ENCODE measurements around the gene CCNG1. TPM values are rescaled to one million over a fixed set of nuclear protein-coding genes. Genes with fewer than 3 reads are reported as not detected.
A peak's percentile ranks its signal among the peaks of the same experiment; 100 is the strongest.

CCNG1 gene
- total RNA-seq, 6 donors from 2014 or later, result 52.5 to 118 (median 73.8) TPM

- H3K27ac ChIP-seq, result no peak overlapping the region
- DNase-seq (no peak), ATAC-seq (ENCODE audit: low FRiP score in 2 of 2) (no peak)
- H3K36me3 ChIP-seq, result no peaks in the 10 kb centered on the region
- WGBS, 2 donors, result 68 to 72% methylated on average over 4 of the region's 4 CpGs
- no peaks in the 10 kb centered on the region for H3K27me3 ChIP-seq
- no peak for TF ChIP-seq POLR2AphosphoS5 (IDR thresholded peaks at IDR 0.05)
- TF ChIP-seq EP300 (IDR thresholded peaks at IDR 0.05), result no peak
- TF ChIP-seq POLR2A (IDR thresholded peaks at IDR 0.05), result no peak
- no peak for TF ChIP-seq CTCF (IDR thresholded peaks at IDR 0.05)
- H3K4me3 ChIP-seq, result no peak overlapping the region
- no peaks in the 10 kb centered on the region for H3K9me3 ChIP-seq
- H3K4me1 ChIP-seq, result no peaks in the 10 kb centered on the region
Observed at GRCh38 chr5:163401271-163401670, 36.1 kb upstream of the CCNG1 start.

DNA sequence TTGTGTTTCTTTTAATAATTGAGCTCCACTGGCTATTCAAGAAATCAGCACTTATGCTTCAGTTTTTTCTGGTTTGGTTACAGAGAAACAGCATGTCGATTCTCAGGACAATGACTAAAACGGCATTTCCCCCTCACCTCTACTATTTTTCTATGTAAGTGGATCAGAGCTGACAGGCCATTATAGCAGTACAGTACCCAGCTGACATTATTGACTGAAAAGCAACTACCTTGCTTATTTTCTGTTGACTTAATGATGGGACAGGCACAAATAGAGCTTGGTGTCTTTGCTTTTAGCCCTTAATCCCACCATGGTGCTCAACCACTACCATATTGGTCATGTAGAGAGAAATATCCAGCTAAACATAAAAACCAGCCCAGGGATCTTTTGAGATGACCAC is 35.4 kb upstream of the CCNG1 start:
- no peak for DNase-seq
- no peak for TF ChIP-seq POLR2A (IDR thresholded peaks at IDR 0.05)
- no peak for TF ChIP-seq EP300 (IDR thresholded peaks at IDR 0.05)
- no peak for TF ChIP-seq POLR2AphosphoS5 (IDR thresholded peaks at IDR 0.05)
- no peak for TF ChIP-seq CTCF (IDR thresholded peaks at IDR 0.05)
- no peaks in the 10 kb centered on the region for H3K36me3 ChIP-seq
- 77% methylated on average over 2 of the region's 2 CpGs for WGBS, 2 donors
- no peak for ATAC-seq (ENCODE audit: low FRiP score in 2 of 2)
- H3K4me3 ChIP-seq, result no peak overlapping the region
- H3K27ac ChIP-seq, result no peak overlapping the region
- H3K9me3 ChIP-seq, result no peaks in the 10 kb centered on the region
- H3K27me3 ChIP-seq, result no peaks in the 10 kb centered on the region
- no peaks in the 10 kb centered on the region for H3K4me1 ChIP-seq

GRCh38 chr5:163404364-163405173 is 32.8 kb upstream of the CCNG1 start:
- Histone ChIP-seq H3K36me3 (no peaks in the 10 kb centered on the region), H3K4me3 (no peak overlapping the region), H3K9me3 (no peaks in the 10 kb centered on the region), H3K27ac (no peak overlapping the region), H3K27me3 (no peaks in the 10 kb centered on the region), H3K4me1 (peaks cover 0 to 7% (median 1%) of the 10 kb centered on the region in 4 donors)
- no peak for TF ChIP-seq CTCF (IDR thresholded peaks at IDR 0.05)
- no peak for TF ChIP-seq EP300 (IDR thresholded peaks at IDR 0.05)
- no peak for TF ChIP-seq POLR2AphosphoS5 (IDR thresholded peaks at IDR 0.05)
- TF ChIP-seq POLR2A (IDR thresholded peaks at IDR 0.05), result no peak
- 79 to 81% methylated on average over 10 of the region's 10 CpGs for WGBS, 2 donors
- no peak for DNase-seq
- ATAC-seq (ENCODE audit: low FRiP score in 2 of 2), result no peak

GRCh38 chr5:163407034-163407655 is 30.2 kb upstream of the CCNG1 start:
- Histone ChIP-seq H3K9me3 (no peaks in the 10 kb centered on the region), H3K4me1 (peaks cover 0 to 7% (median 1%) of the 10 kb centered on the region in 4 donors), H3K27me3 (no peaks in the 10 kb centered on the region), H3K27ac (no peak overlapping the region), H3K4me3 (no peak overlapping the region), H3K36me3 (no peaks in the 10 kb centered on the region)
- ATAC-seq (ENCODE audit: low FRiP score in 2 of 2), result peak in 1 of 2 donors; percentile 43
- DNase-seq, result no peak
- 41 to 52% methylated on average over 2 of the region's 2 CpGs for WGBS, 2 donors
- TF ChIP-seq CTCF (IDR thresholded peaks at IDR 0.05), result no peak
- TF ChIP-seq POLR2A (IDR thresholded peaks at IDR 0.05), result no peak
- no peak for TF ChIP-seq EP300 (IDR thresholded peaks at IDR 0.05)
- no peak for TF ChIP-seq POLR2AphosphoS5 (IDR thresholded peaks at IDR 0.05)

Data from upper lobe of left lung (tissue), 6 donors.